Neutrophil (primary cell): ENCODE results near the gene TMED5.

ENCODE experiments used
- H3K27ac ChIP-seq: fragments of 200-600 bp; sonication (generic); 2 replicates; pipeline ENCODE4 v1.5.1; 2016; ENCODE audit warnings: mild to moderate bottlenecking, moderate library complexity
- H3K27me3 ChIP-seq: fragments of 200-600 bp; sonication (generic); 2 replicates; pipeline ENCODE4 v1.6.0; 2016; ENCODE audit warnings: mild to moderate bottlenecking
- H3K36me3 ChIP-seq: fragments of 200-600 bp; sonication (generic); 2 replicates; pipeline ENCODE4 v1.5.1; 2017
- H3K4me1 ChIP-seq, 2 experiments: fragments of 200-600 bp in 1 of 2; sonication (generic) in 1 of 2; 1 replicate in 1 of 2; 2 replicates in 1 of 2; pipeline versions ENCODE4 v1.5.1 to v1.6.1; 2013 to 2016; ENCODE audit warnings: low read depth in 1 of 2, low read length in 1 of 2, mild to moderate bottlenecking in 1 of 2, moderate library complexity in 1 of 2; ENCODE audit not compliant: control insufficient read depth in 1 of 2, insufficient read depth in 1 of 2
- H3K4me3 ChIP-seq, 2 experiments: fragments of 200-600 bp in 1 of 2; sonication (generic) in 1 of 2; 1 replicate in 1 of 2; 2 replicates in 1 of 2; pipeline ENCODE4 v1.5.1; 2013 to 2016; ENCODE audit warnings: low read depth in 1 of 2, low read length in 1 of 2, mild to moderate bottlenecking in 1 of 2, moderate library complexity in 1 of 2
- H3K9me3 ChIP-seq: fragments of 200-600 bp; sonication (generic); 2 replicates; pipeline ENCODE4 v1.5.1; 2016
- CTCF ChIP-seq: fragments of 200-600 bp; sonication (generic); IDR thresholded peaks from 2 replicates; pipeline ENCODE4 v1.5.1; 2016; ENCODE audit warnings: antibody characterized with exemption

The TMED5 gene

GRCh38 chr1:93142161-93142560 is 38.1 kb downstream of the TMED5 start:
- Histone ChIP-seq H3K9me3 (no peaks in the 10 kb centered on the region), H3K4me1 (no peaks in the 10 kb centered on the region), H3K4me3 (no peak overlapping the region), H3K27me3 (no peaks in the 10 kb centered on the region), H3K36me3 (peaks cover 29% of the 10 kb centered on the region), H3K27ac (no peak overlapping the region)
- TF ChIP-seq CTCF, result no peak

- TF ChIP-seq CTCF, result no peak
- H3K4me1 ChIP-seq, result no peaks in the 10 kb centered on the region
- no peaks in the 10 kb centered on the region for H3K27me3 ChIP-seq
- no peak overlapping the region for H3K27ac ChIP-seq
- H3K36me3 ChIP-seq, result peaks cover 49% of the 10 kb centered on the region
- H3K4me3 ChIP-seq, result no peak overlapping the region
- no peaks in the 10 kb centered on the region for H3K9me3 ChIP-seq
Observed at GRCh38 chr1:93140106-93140505, 40.1 kb downstream of the TMED5 start.

- H3K9me3 ChIP-seq, result no peaks in the 10 kb centered on the region
- no peak for TF ChIP-seq CTCF
- H3K4me3 ChIP-seq, result no peak overlapping the region
- no peaks in the 10 kb centered on the region for H3K4me1 ChIP-seq
- H3K27me3 ChIP-seq, result no peaks in the 10 kb centered on the region
- H3K36me3 ChIP-seq, result peaks cover 60% of the 10 kb centered on the region
- no peak overlapping the region for H3K27ac ChIP-seq
Observed at GRCh38 chr1:93137604-93138292, 42.5 kb downstream of the TMED5 start.

- Histone ChIP-seq H3K27ac (no peak overlapping the region), H3K9me3 (no peaks in the 10 kb centered on the region), H3K36me3 (peaks cover 60% of the 10 kb centered on the region), H3K4me1 (no peaks in the 10 kb centered on the region), H3K27me3 (no peaks in the 10 kb centered on the region), H3K4me3 (no peak overlapping the region)
- TF ChIP-seq CTCF, result no peak
Observed at GRCh38 chr1:93136445-93136844, 43.8 kb downstream of the TMED5 start.

GRCh38 chr1:93132638-93133037 is 47.6 kb downstream of the TMED5 start:
- Histone ChIP-seq H3K27me3 (no peaks in the 10 kb centered on the region), H3K9me3 (no peaks in the 10 kb centered on the region), H3K4me1 (no peaks in the 10 kb centered on the region), H3K27ac (no peak overlapping the region), H3K36me3 (peaks cover 58% of the 10 kb centered on the region), H3K4me3 (no peak overlapping the region)
- TF ChIP-seq CTCF, result no peak
